ENCODE data around the gene CFAP74. TPM values are rescaled to one million over a fixed set of nuclear protein-coding genes. Genes with fewer than 3 reads are reported as not detected.

The CFAP74 gene
- total and polyA plus RNA-seq, 2 of the 13 experiments (the other 11 are each of a cell fraction or from before 2014, with no cell fraction given) = 0.27 to 0.62 TPM

GRCh38 chr1:1990222-1990621 lies 13.4 kb downstream of the CFAP74 start:
- peaks cover 40% of the 10 kb centered on the region for H3K4me1 ChIP-seq (ENCODE audit: insufficient read depth, low read length)
- ChIA-PET CTCF (ENCODE audit: low intra/inter-chr PET ratio, low total read pairs) (no interaction called here), POLR2A (no interaction called here)
- H3K79me2 ChIP-seq (ENCODE audit: insufficient read depth, low read length) = no peaks in the 10 kb centered on the region
- H3K4me2 ChIP-seq (ENCODE audit: low read depth, low read length) = no peak overlapping the region
- TF ChIP-seq CBFB (CRISPR knock-in tag; IDR thresholded peaks at IDR 0.05) (no peak), ZNF512 (CRISPR knock-in tag; IDR thresholded peaks at IDR 0.05) (no peak), GMEB1 (CRISPR knock-in tag; IDR thresholded peaks at IDR 0.05; ENCODE audit: borderline replicate concordance) (no peak), MIER3 (CRISPR knock-in tag; IDR thresholded peaks at IDR 0.05; ENCODE audit: borderline replicate concordance) (no peak), TCF7L2 (IDR thresholded peaks at IDR 0.05; ENCODE audit: low read depth, low read length) (no peak), ATF1 (CRISPR knock-in tag; IDR thresholded peaks at IDR 0.05) (no peak), ZNF317 (CRISPR knock-in tag; IDR thresholded peaks at IDR 0.05) (no peak), THAP8 (CRISPR knock-in tag; IDR thresholded peaks at IDR 0.05; ENCODE audit: borderline replicate concordance) (no peak)
- 49% methylated on average over 10 of the region's 10 CpGs for WGBS (ENCODE audit: low lambda C conversion rate)
- H3K9me3 ChIP-seq (ENCODE audit: low read length) = no peaks in the 10 kb centered on the region
- H4K20me1 ChIP-seq (ENCODE audit: insufficient read depth, low read length) = no peaks in the 10 kb centered on the region
- H3K27me3 ChIP-seq (ENCODE audit: control insufficient read depth in 1 of 2, insufficient read depth in 2 of 2, low read length in 2 of 2) = peaks cover 13 to 50% of the 10 kb centered on the region in 2 experiments; a peak in 4 of 5 replicates
- no peak for FAIRE-seq
- H2AFZ ChIP-seq (ENCODE audit: low read length) = no peak overlapping the region
- H3K9ac ChIP-seq (ENCODE audit: insufficient read depth, low read depth, low read length) = no peak overlapping the region
- no peak overlapping the region for H3K4me3 ChIP-seq (replicated peaks in 1 of 3; ENCODE audit: insufficient read depth in 1 of 3, low read depth in 2 of 3, low read length in 3 of 3)
- intact Hi-C loops (cut with micrococcal nuclease; ENCODE audit: unreplicated experiment) (no loop called here), in situ Hi-C loops (cut with HindIII; ENCODE audit: extremely low pct_ligation_motif_present, low pct_unique_long_range_greater_than_20kb) (no loop called here)
- ATAC-seq = no peak
- BruUV-seq (replicated peaks) = no TSS peak
- no peaks in the 10 kb centered on the region for H3K36me3 ChIP-seq (replicated peaks in 1 of 2; ENCODE audit: control insufficient read depth in 1 of 2, insufficient read depth in 2 of 2, low read length in 2 of 2)
- DNase-seq (ENCODE audit: low spot score) = no peak
- no peak overlapping the region for H3K27ac ChIP-seq (ENCODE audit: extremely low read length, insufficient read depth, low read length)

All from HepG2 (cell line).